Liver (tissue), 9 donors: ENCODE results near the gene KRTAP10-2. TPM values are rescaled to one million over a fixed set of nuclear protein-coding genes. Genes with fewer than 3 reads are reported as not detected.

Source experiments
- DNase-seq: peaks from one replicate; pipeline ENCODE4 v3.0.0-alpha.2; 2017; ENCODE audit warnings: low spot score
- H3K27ac ChIP-seq, 2 donors: one replicate each; pipeline ENCODE4 v1.7.0; 2013; ENCODE audit warnings: inconsistent platforms in 2 of 2, low read length in 2 of 2, control low read depth in 1 of 2, low read depth in 1 of 2, mild to moderate bottlenecking in 1 of 2
- H3K27me3 ChIP-seq, 4 donors: one replicate each; pipeline versions ENCODE4 v1.6.1 to v1.7.0; 2013; ENCODE audit warnings: low read length in 3 of 4, inconsistent platforms in 1 of 4, mild to moderate bottlenecking in 1 of 4, moderate library complexity in 1 of 4; ENCODE audit not compliant: control insufficient read depth in 4 of 4, insufficient read depth in 4 of 4
- H3K36me3 ChIP-seq, 4 donors: one replicate each; pipeline versions ENCODE4 v1.6.1 to v1.7.0; 2013; ENCODE audit warnings: low read length in 3 of 4, mild to moderate bottlenecking in 3 of 4, low read depth in 1 of 4, moderate library complexity in 1 of 4; ENCODE audit not compliant: control insufficient read depth in 4 of 4, insufficient read depth in 3 of 4
- H3K4me1 ChIP-seq, 4 donors: one replicate each; pipeline versions ENCODE4 v1.6.1 to v1.7.0; 2013; ENCODE audit warnings: low read length in 3 of 4, mild to moderate bottlenecking in 3 of 4, moderate library complexity in 1 of 4; ENCODE audit not compliant: control insufficient read depth in 4 of 4, insufficient read depth in 4 of 4
- H3K4me3 ChIP-seq, 3 donors: one replicate each; pipeline versions ENCODE4 v1.6.1 to v1.7.0; 2013; ENCODE audit warnings: low read length in 3 of 3, control low read depth in 1 of 3, low read depth in 1 of 3, mild to moderate bottlenecking in 1 of 3
- H3K9ac ChIP-seq, 2 donors: one replicate each; pipeline ENCODE4 v1.7.0; 2013; ENCODE audit warnings: low read length in 2 of 2, mild to moderate bottlenecking in 2 of 2, moderate library complexity in 2 of 2, control low read depth in 1 of 2, low read depth in 1 of 2
- H3K9me3 ChIP-seq, 4 donors: one replicate each; pipeline versions ENCODE4 v1.6.1 to v1.7.0; 2013; ENCODE audit warnings: low read length in 3 of 4; ENCODE audit not compliant: control insufficient read depth in 4 of 4
- ATF3 ChIP-seq: IDR thresholded peaks from 2 replicates; pipeline ENCODE4 v1.6.1; 2016; ENCODE audit warnings: antibody characterized with exemption
- CTCF ChIP-seq: fragments of 150-350 bp; IDR thresholded peaks from 2 replicates; pipeline ENCODE4 v1.5.1; 2017; ENCODE audit warnings: improper control_type of control experiment, low read depth, low read length; ENCODE audit not compliant: missing input control
- FOXA2 ChIP-seq: IDR thresholded peaks from 2 replicates; pipeline ENCODE4 v1.6.1; 2016; ENCODE audit warnings: antibody characterized with exemption
- GABPA ChIP-seq, 2 donors: IDR thresholded peaks in 1 of 2; conservative IDR thresholded peaks in 1 of 2; 2 replicates each; pipeline ENCODE4 v1.6.1; 2016; ENCODE audit warnings: antibody characterized with exemption in 2 of 2, mild to moderate bottlenecking in 1 of 2, moderate library complexity in 1 of 2
- HNF4A ChIP-seq, 2 donors: conservative IDR thresholded peaks; 2 replicates each; pipeline ENCODE4 v1.6.1; 2016; ENCODE audit warnings: antibody characterized with exemption in 2 of 2, mild to moderate bottlenecking in 2 of 2
- HNF4G ChIP-seq: IDR thresholded peaks from 2 replicates; pipeline ENCODE4 v1.6.1; 2016; ENCODE audit warnings: antibody characterized with exemption
- NR2F2 ChIP-seq: IDR thresholded peaks from 2 replicates; pipeline ENCODE4 v1.6.1; 2016; ENCODE audit warnings: antibody characterized with exemption
- REST ChIP-seq: IDR thresholded peaks from 2 replicates; pipeline ENCODE4 v1.6.1; 2016; ENCODE audit warnings: antibody characterized with exemption, mild to moderate bottlenecking
- RXRA ChIP-seq, 2 donors: IDR thresholded peaks; 2 replicates each; pipeline ENCODE4 v1.6.1; 2017 to 2018; ENCODE audit warnings: antibody characterized with exemption in 2 of 2, mild to moderate bottlenecking in 1 of 2
- TAF1 ChIP-seq: conservative IDR thresholded peaks from 2 replicates; pipeline ENCODE4 v1.6.1; 2016; ENCODE audit warnings: antibody characterized with exemption, mild to moderate bottlenecking
- YY1 ChIP-seq: IDR thresholded peaks from 2 replicates; pipeline ENCODE4 v1.6.1; 2016; ENCODE audit warnings: antibody characterized with exemption, mild to moderate bottlenecking
- WGBS: extraction: QIAGEN DNeasy Blood & Tissue Kit; methylation state at CpG from one replicate; pipeline ENCODE4 v1.1.7; 2013; 5-methylcytosine and 5-hydroxymethylcytosine counted together
- polyA plus RNA-seq, 2 donors: library from polyadenylated mRNA; stranded (reverse) in 1 of 2; unstranded in 1 of 2; fragments of 200-250 nt in 1 of 2; fragments of >200 nt in 1 of 2; fragmentation: Nextera tagmentation in 1 of 2; extraction: Ambion mirVana in 1 of 2; gene quantifications; one replicate each; pipeline versions ENCODE4 v1.2.1 to v1.2.3, GENCODE V29; 2013 to 2015
- total RNA-seq, 2 donors: library from RNA; depleted of rRNA; stranded (reverse); fragments of >200 nt; gene quantifications; one replicate each; pipeline ENCODE4 v1.2.3, GENCODE V29; 2014
- TF ChIP-seq, protein P1 (sequence below): IDR thresholded peaks from 2 replicates; pipeline ENCODE4 v1.6.1; 2016; ENCODE audit warnings: antibody characterized with exemption
- TF ChIP-seq, protein P2 (sequence below): IDR thresholded peaks from 2 replicates; pipeline ENCODE4 v1.6.1; 2016; ENCODE audit warnings: antibody characterized with exemption
- donor health status: healthy.
- donor health status: healthy.
- donor health status: healthy.
- donor health status: healthy.
- donor health status: healthy.

The KRTAP10-2 gene
- total and polyA plus RNA-seq, 4 donors, result not detected

GRCh38 chr21:44599264-44600029, 48.1 kb upstream of the KRTAP10-2 start:
- Histone ChIP-seq H3K36me3 (no peaks in the 10 kb centered on the region), H3K27ac (no peak overlapping the region), H3K9ac (no peak overlapping the region), H3K4me1 (no peaks in the 10 kb centered on the region), H3K4me3 (no peak overlapping the region), H3K9me3 (peaks cover 0 to 6% (median 4%) of the 10 kb centered on the region in 4 donors), H3K27me3 (no peaks in the 10 kb centered on the region)
- WGBS, result 85% methylated on average over 8 of the region's 8 CpGs
- DNase-seq, result no peak
- TF ChIP-seq HNF4G, result no peak

DNA sequence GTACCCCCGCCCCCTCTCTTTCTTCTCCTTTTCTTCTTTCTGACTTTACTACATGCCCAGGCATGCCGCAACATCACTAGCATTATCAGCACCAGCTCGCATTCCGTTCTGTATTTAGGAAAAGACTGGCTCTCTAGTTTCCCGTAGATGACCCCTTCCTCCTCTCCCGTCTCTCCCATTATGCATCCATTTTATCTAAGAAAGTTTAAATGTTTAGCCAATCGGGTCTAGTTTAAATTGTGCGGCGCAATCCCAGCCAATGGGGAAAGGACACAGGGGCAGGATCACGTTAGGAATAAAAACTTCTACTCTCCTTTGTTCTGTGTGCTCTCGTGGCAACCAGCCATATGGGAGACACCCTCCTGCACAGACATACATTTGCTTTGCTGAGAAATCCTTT, 46.8 kb upstream of the KRTAP10-2 start:
- 81% methylated on average over 11 of the region's 11 CpGs for WGBS
- Histone ChIP-seq H3K9ac (no peak overlapping the region), H3K4me3 (no peak overlapping the region), H3K36me3 (no peaks in the 10 kb centered on the region), H3K9me3 (no peaks in the 10 kb centered on the region), H3K4me1 (peaks cover 1 to 13% (median 7%) of the 10 kb centered on the region in 4 donors), H3K27ac (no peak overlapping the region), H3K27me3 (no peaks in the 10 kb centered on the region)
- DNase-seq, result peak; percentile 8
- no peak for TF ChIP-seq REST
- no peak for TF ChIP-seq ATF3
- no peak for TF ChIP-seq YY1
- TF ChIP-seq, protein P1, sequence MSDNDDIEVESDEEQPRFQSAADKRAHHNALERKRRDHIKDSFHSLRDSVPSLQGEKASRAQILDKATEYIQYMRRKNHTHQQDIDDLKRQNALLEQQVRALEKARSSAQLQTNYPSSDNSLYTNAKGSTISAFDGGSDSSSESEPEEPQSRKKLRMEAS, result no peak
- no peak for TF ChIP-seq GABPA (IDR thresholded peaks at IDR 0.05 in 1 of 2, conservative IDR thresholded peaks at IDR 0.05 in 1 of 2)
- no peak for TF ChIP-seq NR2F2
- TF ChIP-seq, protein P2, sequence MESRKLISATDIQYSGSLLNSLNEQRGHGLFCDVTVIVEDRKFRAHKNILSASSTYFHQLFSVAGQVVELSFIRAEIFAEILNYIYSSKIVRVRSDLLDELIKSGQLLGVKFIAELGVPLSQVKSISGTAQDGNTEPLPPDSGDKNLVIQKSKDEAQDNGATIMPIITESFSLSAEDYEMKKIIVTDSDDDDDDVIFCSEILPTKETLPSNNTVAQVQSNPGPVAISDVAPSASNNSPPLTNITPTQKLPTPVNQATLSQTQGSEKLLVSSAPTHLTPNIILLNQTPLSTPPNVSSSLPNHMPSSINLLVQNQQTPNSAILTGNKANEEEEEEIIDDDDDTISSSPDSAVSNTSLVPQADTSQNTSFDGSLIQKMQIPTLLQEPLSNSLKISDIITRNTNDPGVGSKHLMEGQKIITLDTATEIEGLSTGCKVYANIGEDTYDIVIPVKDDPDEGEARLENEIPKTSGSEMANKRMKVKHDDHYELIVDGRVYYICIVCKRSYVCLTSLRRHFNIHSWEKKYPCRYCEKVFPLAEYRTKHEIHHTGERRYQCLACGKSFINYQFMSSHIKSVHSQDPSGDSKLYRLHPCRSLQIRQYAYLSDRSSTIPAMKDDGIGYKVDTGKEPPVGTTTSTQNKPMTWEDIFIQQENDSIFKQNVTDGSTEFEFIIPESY, result no peak
- TF ChIP-seq CTCF, result no peak
- no peak for TF ChIP-seq TAF1
- TF ChIP-seq FOXA2, result no peak
- TF ChIP-seq HNF4A (conservative IDR thresholded peaks at IDR 0.05), result no peak
- no peak for TF ChIP-seq RXRA (IDR thresholded peaks at IDR 0.05)
